Kasumi-1 (cell line): ENCODE data around the gene ANTXR1.

ENCODE experiments used
- DNase-seq, 2 experiments: peaks; one replicate each; lab custom pipeline; 2025; lab: John Stamatoyannopoulos, UW

ANTXR1 gene

GRCh38 chr2:69003731-69004130 lies 9.2 kb upstream of the ANTXR1 start:
- DNase-seq, result no peak

- DNase-seq, result no peak
These were observed 5.8 kb upstream of the ANTXR1 start for GRCh38 chr2:69007169-69007568.

- DNase-seq, result no peak
These were observed 5.4 kb upstream of the ANTXR1 start for GRCh38 chr2:69007603-69008002.

- no peak for DNase-seq
These were observed 2.4 kb upstream of the ANTXR1 start for GRCh38 chr2:69010437-69011194.

GRCh38 chr2:69011611-69012157 lies 1.3 kb upstream of the ANTXR1 start:
- DNase-seq, result no peak

GRCh38 chr2:69012310-69013141 lies 453 bp upstream of the ANTXR1 start:
- peak in 1 of 2 experiments; percentile 76 for DNase-seq

GRCh38 chr2:69013840-69014821 lies 1.2 kb downstream of the ANTXR1 start:
- no peak for DNase-seq

GRCh38 chr2:69017080-69017479 lies 4.1 kb downstream of the ANTXR1 start:
- DNase-seq, result no peak

GRCh38 chr2:69017835-69018234 lies 4.9 kb downstream of the ANTXR1 start:
- DNase-seq, result no peak

- DNase-seq, result no peak
These were observed 5.7 kb downstream of the ANTXR1 start for GRCh38 chr2:69018678-69019095.

GRCh38 chr2:69020496-69021426 lies 7.8 kb downstream of the ANTXR1 start:
- no peak for DNase-seq

GRCh38 chr2:69021727-69022126 lies 8.7 kb downstream of the ANTXR1 start:
- DNase-seq, result no peak

GRCh38 chr2:69022548-69022947 lies 9.6 kb downstream of the ANTXR1 start:
- DNase-seq, result no peak

GRCh38 chr2:69023236-69023635 lies 10.3 kb downstream of the ANTXR1 start:
- DNase-seq, result no peak

- peak; percentile 72 to 79 for DNase-seq
These were observed 13.0 kb downstream of the ANTXR1 start for GRCh38 chr2:69026026-69026425.

- DNase-seq, result no peak
These were observed 13.9 kb downstream of the ANTXR1 start for GRCh38 chr2:69026691-69027459.

- no peak for DNase-seq
These were observed 17.9 kb downstream of the ANTXR1 start for GRCh38 chr2:69030800-69031428.

- DNase-seq, result no peak
These were observed 18.5 kb downstream of the ANTXR1 start for GRCh38 chr2:69031466-69031865.

GRCh38 chr2:69032336-69032735 lies 19.4 kb downstream of the ANTXR1 start:
- DNase-seq, result no peak
